ENCODE measurements around the gene CYP4V2.

DNA sequence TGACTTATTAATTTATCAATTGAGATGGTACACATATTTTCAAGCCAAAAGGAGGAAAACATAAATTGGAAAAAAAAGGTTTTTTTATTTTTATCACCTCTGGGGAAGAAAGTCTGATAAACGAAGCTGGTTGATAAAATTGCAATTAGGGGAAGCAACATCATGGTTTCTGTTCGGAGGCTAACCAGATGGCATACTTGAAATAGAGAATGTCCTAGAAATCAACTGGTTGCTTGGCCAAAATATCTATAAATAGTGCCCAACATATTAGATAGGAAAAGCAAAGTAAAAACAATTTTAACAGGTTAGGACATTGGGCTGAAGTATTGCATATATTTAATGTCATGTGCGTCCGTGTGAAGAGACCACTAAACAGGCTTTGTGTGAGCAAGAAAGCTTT, 50.2 kb downstream of the CYP4V2 start:
- TF ChIP-seq EP300 (IDR thresholded peaks at IDR 0.05; ENCODE audit: low read depth), result no peak
- TF ChIP-seq CTCF (IDR thresholded peaks at IDR 0.05), result no peak
- no peak for TF ChIP-seq POLR2A (IDR thresholded peaks at IDR 0.05)

Measured in transverse colon (tissue), 3 donors.